Measurements from ENCODE around the gene CTDNEP1.

Gene CTDNEP1

GRCh38 chr17:7233701-7234082 is 17.8 kb downstream of the CTDNEP1 start:
- peak overlapping the region; percentile 96 for H3K4me3 ChIP-seq (ENCODE audit: low read depth, low read length)
- TF ChIP-seq CTCF (IDR thresholded peaks at IDR 0.05; ENCODE audit: insufficient read depth, low read depth, low read length, missing control alignments), result no peak
- no peak for DNase-seq (ENCODE audit: low read depth)

- no peak for DNase-seq (ENCODE audit: low read depth)
- H3K4me3 ChIP-seq (ENCODE audit: low read depth, low read length), result no peak overlapping the region
- no peak for TF ChIP-seq CTCF (IDR thresholded peaks at IDR 0.05; ENCODE audit: insufficient read depth, low read depth, low read length, missing control alignments)
Measured at GRCh38 chr17:7232114-7232513, 19.4 kb downstream of the CTDNEP1 start.

GRCh38 chr17:7229504-7229903 is 22.0 kb downstream of the CTDNEP1 start:
- no peak for DNase-seq (ENCODE audit: low read depth)
- TF ChIP-seq CTCF (IDR thresholded peaks at IDR 0.05; ENCODE audit: insufficient read depth, low read depth, low read length, missing control alignments), result no peak
- no peak overlapping the region for H3K4me3 ChIP-seq (ENCODE audit: low read depth, low read length)

GRCh38 chr17:7228920-7229319 is 22.6 kb downstream of the CTDNEP1 start:
- H3K4me3 ChIP-seq (ENCODE audit: low read depth, low read length), result no peak overlapping the region
- no peak for TF ChIP-seq CTCF (IDR thresholded peaks at IDR 0.05; ENCODE audit: insufficient read depth, low read depth, low read length, missing control alignments)
- DNase-seq (ENCODE audit: low read depth), result no peak

GRCh38 chr17:7226721-7227710 is 24.5 kb downstream of the CTDNEP1 start:
- no peak for TF ChIP-seq CTCF (IDR thresholded peaks at IDR 0.05; ENCODE audit: insufficient read depth, low read depth, low read length, missing control alignments)
- DNase-seq (ENCODE audit: low read depth), result no peak

GRCh38 chr17:7225711-7226331 is 25.7 kb downstream of the CTDNEP1 start:
- TF ChIP-seq CTCF (IDR thresholded peaks at IDR 0.05; ENCODE audit: insufficient read depth, low read depth, low read length, missing control alignments), result no peak
- DNase-seq (ENCODE audit: low read depth), result no peak
- no peak overlapping the region for H3K4me3 ChIP-seq (ENCODE audit: low read depth, low read length)

More at GRCh38 chr17:7226721-7227710, 24.5 kb downstream of the CTDNEP1 start:
- H3K4me3 ChIP-seq (ENCODE audit: low read depth, low read length), result no peak overlapping the region
